GM18520 (cell line): ENCODE results near the gene NOL4L.

Source experiments
- ATAC-seq: cut with Tn5 transposase; IDR thresholded peaks from one replicate; pipeline ENCODE4 v1.9.1; 2021; ENCODE audit not compliant: unreplicated experiment

The NOL4L gene

GRCh38 chr20:32613192-32614053 is 28.3 kb upstream of the NOL4L start:
- no peak for ATAC-seq

GRCh38 chr20:32612351-32613191 is 27.4 kb upstream of the NOL4L start:
- no peak for ATAC-seq

- ATAC-seq = no peak
Measured at GRCh38 chr20:32611868-32612267, 26.7 kb upstream of the NOL4L start.

- no peak for ATAC-seq
Measured at GRCh38 chr20:32611286-32611685, 26.2 kb upstream of the NOL4L start.

- no peak for ATAC-seq
Measured at GRCh38 chr20:32610472-32611218, 25.5 kb upstream of the NOL4L start.

GRCh38 chr20:32609993-32610392 is 24.9 kb upstream of the NOL4L start:
- ATAC-seq = no peak

GRCh38 chr20:32609111-32609773 is 24.1 kb upstream of the NOL4L start:
- no peak for ATAC-seq

GRCh38 chr20:32608664-32609015 is 23.5 kb upstream of the NOL4L start:
- ATAC-seq = no peak

GRCh38 chr20:32607727-32608663 is 22.9 kb upstream of the NOL4L start:
- no peak for ATAC-seq

- ATAC-seq = no peak
Measured at GRCh38 chr20:32607324-32607723, 22.2 kb upstream of the NOL4L start.

GRCh38 chr20:32606790-32607189 is 21.7 kb upstream of the NOL4L start:
- ATAC-seq = no peak

GRCh38 chr20:32606107-32606506 is 21.0 kb upstream of the NOL4L start:
- ATAC-seq = no peak

GRCh38 chr20:32605167-32605656 is 20.1 kb upstream of the NOL4L start:
- no peak for ATAC-seq

- no peak for ATAC-seq
Measured at GRCh38 chr20:32603046-32603726, 18.1 kb upstream of the NOL4L start.

GRCh38 chr20:32602273-32602672 is 17.1 kb upstream of the NOL4L start:
- no peak for ATAC-seq

GRCh38 chr20:32600681-32601237 is 15.6 kb upstream of the NOL4L start:
- ATAC-seq = no peak

GRCh38 chr20:32599783-32600340 is 14.7 kb upstream of the NOL4L start:
- ATAC-seq = no peak

GRCh38 chr20:32598606-32599005 is 13.5 kb upstream of the NOL4L start:
- no peak for ATAC-seq
